Activated T-cell treated with anti-CD3 and anti-CD28 coated beads for 48 hours (primary cell): ENCODE results near the gene ZNF184.

Source experiments
- DNase-seq: peaks from one replicate; pipeline ENCODE4 v3.0.0-alpha.2; 2020; ENCODE audit warnings: low read depth

The ZNF184 gene

DNA sequence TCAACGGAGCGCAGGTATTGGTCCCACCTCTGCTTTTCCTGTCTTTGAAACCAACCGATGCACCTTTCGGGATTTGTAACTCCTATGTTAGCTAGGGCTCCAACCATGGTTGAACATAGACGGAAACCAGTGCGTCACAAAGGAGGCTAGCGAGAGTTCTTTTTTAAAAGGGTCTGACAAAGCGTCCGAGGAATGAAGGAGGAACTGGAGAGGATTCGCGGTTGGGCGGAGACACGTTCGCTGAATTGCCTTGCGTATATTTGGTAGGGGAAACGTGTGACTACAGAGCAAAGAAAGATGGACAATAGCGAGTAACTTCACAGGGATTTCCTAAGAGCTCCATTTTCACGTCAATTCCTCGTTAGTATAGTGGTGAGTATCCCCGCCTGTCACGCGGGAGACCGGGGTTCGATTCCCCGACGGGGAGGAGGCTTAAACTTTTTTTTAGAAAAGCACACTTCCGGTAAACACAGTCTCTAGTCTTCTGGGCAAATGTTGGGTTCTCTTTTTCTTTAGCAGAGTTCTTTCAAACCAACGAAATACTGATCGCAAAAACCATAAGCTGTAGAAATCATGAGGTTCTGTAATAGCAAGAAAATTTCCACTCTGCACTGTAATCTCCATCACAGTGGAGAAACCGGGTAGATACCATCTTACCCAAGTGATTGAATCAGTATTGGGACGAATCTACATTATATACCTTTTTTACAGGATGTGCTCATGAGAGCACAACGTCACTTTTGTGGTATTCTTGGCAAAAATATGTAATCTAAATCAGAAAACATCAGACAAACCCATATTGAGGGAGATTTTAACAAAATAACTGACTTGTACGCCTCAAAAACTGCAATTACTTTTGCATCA is 6.6 kb upstream of the ZNF184 start:
- peak; percentile 73 for DNase-seq

DNA sequence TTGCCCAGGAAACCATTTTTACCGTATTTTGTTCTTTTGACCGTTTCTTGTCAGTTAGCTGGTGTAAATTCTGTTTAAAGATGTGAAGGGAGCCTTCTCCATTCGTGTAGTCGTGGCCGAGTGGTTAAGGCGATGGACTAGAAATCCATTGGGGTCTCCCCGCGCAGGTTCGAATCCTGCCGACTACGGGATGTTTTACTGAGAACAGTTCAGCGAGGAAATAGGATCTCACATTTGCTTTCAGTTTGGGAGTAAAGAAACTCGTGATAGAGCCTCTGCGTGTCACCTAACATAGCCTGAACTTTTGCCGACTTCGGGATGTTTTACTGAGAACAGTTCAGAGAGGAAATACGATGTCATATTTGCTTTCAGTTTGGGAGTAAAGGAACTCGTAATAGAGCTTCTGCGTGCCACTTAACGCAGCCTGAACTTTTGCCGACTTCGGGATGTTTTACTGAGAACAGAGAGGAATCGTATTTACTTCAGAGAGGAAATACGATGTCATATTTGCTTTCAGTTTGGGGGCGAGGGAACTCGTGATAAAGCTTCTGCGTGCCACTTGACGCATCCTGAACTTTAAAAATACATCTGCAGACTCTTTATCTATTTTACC is 5.9 kb upstream of the ZNF184 start:
- peak; percentile 76 for DNase-seq

DNA sequence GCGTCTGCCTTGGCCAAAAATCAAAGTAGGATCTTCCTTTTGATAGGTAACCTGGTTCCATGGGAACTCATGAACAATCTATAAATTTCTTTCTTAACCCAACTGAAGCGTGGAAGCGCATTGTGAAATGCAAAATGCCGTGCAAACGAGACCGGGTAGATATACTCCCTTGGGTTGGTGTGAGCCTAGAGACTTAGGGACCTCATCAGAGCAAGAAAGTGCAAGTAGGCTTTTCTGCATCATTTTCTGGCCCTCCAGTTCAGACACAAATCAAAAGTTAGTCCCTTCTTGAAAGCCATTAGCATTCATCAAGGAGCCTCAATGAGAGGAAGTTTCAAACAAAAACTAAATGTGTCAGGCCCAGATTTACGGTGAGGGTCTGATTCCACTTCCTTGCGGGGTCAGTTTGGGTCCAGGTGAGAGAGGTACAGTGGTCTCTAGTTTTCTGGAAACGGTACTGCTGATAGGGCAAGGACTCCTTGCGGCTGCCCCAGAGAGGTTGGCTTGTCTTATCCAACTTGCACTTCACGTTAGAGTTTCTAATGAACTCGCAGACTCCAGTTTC is 5.3 kb upstream of the ZNF184 start:
- no peak for DNase-seq

DNA sequence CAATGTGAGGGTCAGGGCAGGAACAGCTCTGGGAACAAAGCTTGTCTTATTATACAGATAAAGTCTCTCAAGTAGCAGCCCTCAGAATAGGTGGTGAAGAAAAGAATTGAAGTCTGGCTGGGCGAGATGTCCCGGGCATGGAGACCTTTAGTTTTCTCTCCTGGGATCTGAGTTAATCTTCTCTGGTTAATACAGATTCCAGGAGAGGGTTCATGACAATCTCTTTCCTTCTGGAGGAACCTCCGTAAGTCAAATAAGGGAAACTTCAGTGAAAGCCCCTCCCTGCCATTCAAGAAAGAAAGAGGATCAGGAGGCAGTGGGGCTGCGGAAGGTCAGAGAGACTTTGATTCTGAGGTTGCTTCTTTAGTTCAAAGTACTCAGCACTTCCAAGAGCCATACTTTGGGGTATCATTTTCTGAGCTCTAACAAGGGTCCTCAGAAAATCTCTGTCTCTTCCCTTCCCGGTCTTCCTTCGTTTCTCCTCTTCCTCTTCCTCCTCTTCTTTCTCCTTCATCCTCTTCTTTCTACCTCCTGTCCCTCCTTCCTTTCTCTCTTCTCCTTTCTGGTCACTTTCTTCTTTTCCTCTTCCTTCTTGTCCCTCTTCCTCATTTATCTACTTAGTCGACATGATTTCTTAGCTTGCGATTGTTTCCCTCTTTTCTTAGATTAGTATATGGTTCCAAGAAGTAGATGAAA is 4.6 kb upstream of the ZNF184 start:
- no peak for DNase-seq

DNA sequence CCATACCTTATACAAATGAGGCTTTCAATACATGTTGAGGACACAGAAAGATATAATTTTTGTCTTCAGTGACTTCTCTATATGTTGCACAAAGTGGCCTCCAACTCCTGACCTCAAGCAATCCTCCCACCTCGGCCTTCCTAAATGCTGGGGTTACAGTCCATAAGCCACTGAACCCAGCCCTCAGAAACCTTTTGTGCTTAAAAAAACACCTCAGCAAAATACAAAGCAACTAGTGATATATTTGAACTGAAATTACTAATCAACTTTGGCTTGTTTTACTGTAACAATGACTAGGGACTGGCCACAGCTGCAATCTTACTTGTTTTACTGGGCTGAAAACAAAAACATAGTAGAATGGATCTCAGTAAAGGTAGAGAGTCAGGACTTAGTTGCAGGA is 3.2 kb upstream of the ZNF184 start:
- no peak for DNase-seq

DNA sequence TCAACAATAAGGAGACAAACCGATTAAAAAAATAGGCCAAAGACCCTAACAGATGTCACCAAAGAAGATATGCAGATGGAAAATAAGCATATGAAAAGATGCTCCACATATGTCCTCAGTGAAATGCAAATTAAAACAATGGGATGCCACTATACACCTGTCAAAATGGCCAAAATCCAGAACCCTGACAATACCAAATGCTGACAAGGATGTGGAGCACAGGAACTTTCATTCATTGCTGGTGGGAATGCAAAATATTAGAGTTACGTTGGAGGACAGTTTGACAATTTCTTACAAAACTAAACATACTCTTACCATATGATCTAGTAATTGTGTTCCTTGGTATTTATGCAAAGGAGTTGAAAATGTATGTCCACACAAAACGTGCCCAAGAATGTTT is 1.8 kb upstream of the ZNF184 start:
- DNase-seq, result no peak

DNA sequence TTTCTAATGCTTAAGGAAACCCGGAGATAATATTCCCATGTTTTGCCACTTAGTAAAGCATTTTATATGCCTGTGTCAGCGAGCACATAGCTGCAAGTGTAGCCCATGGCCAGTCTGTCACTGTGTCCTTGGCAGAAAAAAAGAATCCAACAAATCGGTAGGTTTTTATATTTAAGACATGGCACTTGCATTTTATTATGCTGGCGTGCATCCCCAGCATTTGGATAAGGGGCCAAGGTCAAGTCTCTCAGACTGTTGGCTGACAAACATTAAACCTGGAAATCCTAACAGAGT is 1.2 kb upstream of the ZNF184 start:
- no peak for DNase-seq

DNA sequence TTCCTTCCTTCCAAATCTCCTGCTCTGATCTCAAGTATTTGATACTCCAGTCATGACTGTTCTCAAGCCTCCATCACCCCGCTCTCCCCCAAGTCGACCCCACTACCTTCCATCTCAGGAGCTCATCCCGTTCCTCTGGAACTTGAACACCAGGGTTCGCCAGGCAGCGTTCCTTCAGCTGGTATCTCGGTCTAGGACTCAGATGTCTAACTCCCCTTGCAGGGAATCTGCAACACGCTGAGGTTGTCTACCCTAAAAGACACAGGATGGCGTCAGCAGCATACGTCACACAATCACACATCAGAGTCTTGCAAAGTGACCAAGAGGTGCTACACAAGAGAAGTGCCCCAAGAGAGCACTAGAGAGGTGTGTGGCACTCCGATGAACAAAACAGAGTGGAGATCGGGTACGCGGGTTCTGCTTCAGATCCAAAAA is 706 bp downstream of the ZNF184 start:
- DNase-seq, result peak; percentile 44

DNA sequence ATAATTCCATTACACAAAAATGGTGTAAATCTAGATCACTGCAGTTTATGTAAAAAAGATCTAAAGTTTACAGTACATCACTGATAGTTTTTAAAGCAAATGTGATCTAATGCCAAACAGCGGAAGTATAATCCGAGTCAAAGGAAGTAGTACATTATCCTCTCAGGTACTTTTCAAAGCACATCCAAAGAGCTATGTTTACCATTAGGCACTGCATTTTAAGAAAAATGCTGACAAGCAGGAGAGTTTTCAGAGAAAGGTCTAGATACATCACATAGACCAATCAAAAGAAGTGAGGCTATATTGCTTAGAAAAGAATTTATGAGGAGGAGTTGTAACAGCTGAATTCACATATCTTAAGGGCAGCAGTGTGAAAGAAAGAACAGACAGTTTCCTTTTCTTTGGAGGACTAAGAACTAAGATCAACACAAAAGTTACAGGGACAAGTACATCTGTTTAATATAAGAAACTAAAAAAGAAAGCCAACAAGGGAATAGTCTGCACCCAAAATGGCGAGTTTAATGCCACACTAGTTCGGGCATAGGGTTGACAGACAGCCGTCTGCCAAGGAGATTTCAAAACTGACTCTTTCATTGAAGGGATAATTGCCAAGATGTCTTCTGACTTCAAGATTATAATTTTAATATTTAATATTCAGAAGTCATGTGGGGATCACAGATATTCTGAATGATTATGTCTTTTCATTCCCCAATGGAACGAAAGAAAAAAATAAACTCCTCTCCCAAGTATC is 1.4 kb downstream of the ZNF184 start:
- DNase-seq, result no peak

DNA sequence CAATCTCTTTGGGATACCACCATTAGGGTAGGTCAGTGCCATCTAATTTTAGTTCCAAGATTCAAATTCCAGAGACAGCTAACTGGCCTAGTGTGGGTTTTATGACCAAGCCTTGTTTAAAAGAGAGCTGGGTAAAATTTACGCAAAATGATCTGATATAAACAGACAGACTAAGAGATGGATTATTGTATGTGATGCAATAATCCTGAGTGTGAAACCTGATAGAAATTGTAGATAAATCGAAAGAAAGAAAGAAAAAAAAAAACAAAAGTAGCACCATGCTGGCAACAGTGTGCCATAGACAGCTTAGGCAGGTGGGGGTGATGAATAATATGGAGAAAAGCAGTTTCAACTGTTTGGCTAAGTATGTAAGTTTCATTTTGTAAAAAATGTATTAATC is 2.9 kb downstream of the ZNF184 start:
- DNase-seq, result no peak

DNA sequence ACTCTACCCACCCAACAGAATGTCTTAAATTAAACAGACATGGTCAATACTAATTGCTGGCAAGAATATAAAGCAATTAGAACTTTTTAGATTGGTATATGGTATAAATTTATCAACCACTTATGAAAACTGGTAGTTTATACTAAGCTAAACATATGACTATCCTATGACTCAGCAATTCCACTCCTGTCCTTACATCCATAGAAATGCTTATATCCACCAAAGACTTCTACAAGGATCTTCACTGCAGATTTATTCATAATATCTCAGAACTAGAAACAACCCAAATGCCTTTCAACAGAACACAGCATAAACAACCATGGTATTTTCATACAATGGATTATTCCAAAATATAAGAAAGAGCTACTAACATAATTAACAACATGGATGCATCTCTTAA is 4.6 kb downstream of the ZNF184 start:
- no peak for DNase-seq

DNA sequence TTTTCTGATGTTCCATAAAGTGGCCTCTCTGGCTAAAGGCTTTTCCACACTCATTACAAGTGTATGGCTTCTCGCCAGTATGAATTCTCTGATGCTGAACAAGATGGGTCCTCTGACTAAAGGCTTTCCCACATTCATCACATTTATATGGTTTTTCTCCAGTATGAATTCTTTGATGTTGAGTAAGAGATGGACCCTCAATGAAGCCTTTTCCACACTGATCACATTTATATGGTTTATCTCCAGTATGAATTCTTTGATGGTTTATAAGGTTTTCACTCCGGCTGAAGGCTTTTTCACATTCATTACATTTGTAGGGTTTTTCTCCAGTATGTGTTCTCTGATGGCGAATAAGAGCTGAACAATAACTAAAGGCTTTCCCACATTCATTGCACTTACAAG is 20.4 kb downstream of the ZNF184 start:
- no peak for DNase-seq

DNA sequence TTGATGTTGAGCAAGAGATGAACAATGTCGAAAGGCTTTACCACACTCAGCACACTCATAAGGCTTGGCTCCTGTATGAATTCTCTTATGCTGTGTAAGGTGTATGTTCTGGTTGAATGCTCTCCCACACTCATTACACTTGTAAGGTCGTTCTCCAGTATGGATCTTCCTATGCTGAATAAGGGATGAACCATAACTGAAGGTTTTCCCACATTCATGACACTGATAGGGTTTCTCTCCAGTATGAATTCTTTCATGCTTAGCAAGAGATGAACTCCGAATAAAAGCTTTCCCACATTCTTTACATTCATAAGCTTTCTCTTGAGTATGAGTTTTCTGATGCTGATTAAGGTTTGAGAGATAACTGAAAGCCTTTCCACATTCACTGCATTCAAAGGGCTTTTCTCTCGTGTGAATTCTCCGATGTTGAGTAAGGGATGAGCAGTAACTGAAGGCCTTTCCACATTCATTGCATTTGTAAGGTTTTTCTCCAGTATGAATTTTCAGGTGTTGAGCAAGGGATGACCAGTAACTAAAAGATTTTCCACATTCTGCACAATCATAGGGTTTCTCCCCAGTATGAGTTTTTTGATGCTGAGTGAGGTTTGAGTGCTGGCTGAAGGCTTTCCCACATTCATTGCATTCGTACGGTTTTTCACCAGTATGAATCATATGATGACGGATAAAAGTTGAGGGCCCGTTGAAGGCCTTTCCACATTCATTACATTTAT is 21.1 kb downstream of the ZNF184 start:
- DNase-seq, result no peak

DNA sequence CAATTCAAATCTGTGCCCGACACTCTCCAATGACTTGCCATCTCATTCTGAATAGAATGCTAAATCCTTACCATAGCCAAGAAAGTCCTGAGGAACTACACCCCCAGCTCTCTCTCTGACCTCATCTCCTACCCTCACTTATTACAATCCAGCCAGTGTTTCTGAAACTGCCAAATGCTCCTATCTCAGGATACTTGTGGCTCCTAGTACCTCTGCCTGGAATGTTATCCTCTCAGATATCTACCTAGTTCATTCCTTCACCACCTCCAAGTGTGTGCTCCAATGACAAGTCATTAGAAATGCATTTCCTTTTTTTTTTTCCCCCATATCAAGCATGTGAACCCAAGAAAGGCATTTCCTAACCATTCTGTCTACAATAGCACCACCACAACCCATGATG is 24.4 kb downstream of the ZNF184 start:
- no peak for DNase-seq

DNA sequence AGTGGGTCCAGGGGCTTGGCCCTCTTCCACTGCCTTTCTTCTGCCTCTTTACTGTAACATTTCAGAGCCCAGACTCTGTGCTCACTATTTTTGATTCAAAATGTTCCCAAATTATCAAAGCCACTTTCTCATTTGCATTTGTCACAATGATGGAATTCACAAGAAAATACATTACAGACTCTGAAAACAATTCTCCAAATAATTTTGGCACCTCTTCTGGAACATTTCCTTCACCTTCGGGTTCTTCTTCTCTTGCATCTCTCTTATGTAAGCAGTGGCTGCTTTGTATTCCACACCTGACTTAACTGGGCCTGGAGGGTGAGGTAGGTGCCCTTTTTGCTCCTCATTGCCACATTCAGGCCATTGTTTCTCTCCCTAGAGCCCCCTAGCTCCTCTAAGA is 30.0 kb downstream of the ZNF184 start:
- DNase-seq, result no peak

DNA sequence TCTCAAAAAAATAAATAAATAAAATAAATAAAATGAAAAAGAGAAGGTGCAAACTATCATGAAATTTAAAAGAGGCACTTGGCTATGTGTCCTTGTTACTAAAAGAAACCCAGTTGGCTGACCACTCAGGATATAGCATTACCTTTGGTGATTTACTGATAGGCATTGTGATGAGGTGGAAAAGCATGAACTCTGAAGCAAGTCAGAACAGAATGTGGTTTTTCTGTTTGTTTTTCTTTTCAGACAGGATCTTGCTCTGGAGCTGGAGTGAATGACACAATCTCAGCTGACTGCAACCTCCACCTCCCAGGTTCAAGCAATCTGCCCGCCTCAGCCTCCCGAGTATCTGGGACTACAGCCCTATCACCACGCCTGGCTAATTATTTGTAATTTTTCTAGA is 31.9 kb downstream of the ZNF184 start:
- no peak for DNase-seq

DNA sequence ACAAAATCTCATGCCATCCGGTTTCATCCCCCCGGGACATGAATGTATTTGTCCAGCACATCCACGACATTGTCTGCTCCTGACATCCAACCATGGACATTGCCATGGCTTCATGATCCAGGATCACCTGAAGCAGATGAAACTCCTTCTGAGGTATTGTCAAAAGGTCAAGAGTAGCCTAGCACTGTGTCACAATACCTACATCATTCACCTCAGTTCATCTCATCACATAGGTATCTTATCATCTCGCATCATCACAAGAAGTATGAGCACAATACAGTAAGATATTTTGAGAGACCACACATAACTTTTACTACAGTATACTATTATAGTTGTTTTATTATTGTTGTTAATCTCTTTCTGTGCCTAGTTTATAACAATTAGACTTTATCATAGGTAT is 33.5 kb downstream of the ZNF184 start:
- DNase-seq, result no peak

DNA sequence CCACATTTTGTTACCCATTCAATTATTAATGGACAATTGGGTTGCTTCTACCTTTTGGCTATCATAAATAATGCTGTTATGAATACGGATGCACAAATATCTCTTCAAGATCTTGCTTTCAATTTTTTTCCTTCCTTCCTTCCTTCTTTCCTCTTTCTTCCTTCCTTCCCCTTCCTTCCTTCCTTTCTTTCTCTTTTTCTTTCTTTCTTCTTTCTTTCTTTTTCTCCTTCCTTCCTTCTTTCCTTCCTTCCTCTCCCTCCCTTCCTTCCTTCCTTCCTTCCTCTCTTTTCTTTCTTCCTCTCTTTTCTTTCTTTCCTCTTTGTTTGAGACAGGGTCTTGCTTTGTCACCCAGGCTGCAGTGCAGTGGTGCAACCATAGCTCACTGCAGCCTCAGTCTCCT is 39.2 kb downstream of the ZNF184 start:
- no peak for DNase-seq

DNA sequence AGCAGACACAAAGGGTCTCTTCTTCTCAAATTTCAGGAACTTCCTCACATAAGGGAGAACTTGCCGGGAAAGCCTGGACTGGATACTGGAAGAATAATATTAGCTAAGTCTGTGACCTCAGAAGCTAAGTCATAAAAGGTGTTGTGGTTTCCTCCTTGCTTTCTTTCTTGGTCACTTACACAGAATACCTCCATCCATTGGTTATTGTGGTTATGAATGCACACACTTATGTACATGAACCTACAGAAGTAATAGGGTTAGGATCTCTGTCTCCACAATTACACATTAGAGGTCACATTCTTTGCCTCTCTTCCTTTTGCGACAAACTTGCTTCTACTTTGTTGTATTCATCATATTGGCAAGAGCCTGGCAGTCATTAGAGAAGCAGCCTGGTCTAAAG is 43.9 kb downstream of the ZNF184 start:
- no peak for DNase-seq

DNA sequence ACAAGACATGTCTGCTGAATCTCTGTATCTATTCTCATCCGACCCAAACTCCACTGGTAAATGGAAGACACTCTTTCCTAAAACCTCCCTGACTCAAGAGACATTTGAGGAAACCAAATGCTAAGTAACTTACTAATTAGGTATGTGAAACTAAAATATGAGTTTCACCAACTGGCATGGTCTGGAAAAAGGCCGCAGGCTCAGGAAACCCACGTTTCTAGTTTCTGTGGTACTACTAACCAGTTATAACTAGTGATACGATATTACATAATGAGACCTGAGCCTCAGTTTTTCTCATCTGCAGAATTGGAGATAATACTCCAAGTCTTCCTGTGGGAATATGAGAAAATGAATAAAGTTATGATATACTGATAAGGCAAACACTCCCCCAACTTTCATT is 44.4 kb downstream of the ZNF184 start:
- no peak for DNase-seq

DNA sequence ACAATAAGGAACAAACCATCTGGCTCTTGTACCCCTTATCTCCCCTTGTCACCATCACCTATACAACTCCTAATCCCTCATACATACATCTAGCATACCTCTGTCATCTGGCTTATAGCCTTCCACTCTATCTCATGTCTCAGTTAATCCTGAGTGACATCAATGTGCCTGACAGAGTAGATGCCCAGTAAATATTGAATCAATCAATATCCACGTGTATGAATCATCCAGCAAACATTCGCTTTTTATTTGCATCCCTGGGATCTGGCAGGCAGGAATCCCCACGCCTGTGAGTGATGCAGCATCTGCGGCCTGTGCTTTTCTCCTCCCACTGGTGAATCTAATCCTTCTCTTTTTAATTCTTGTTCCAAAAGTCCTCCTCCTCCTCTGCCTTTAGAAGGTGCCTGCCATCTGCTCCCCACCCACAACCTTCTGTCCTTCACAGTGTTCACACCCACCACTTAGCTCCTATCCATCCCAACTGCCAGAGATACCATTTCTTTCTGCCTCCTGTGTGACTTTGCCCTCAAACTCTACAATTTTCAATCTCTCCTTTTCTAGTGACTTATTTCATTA is 46.8 kb downstream of the ZNF184 start:
- DNase-seq, result no peak
